Stimulated activated CD4-positive, alpha-beta T cell treated with anti-CD3 and anti-CD28 coated beads, TNF-alpha, amount 100 ng/mL, for 24 hours (primary cell): ENCODE data around the gene ZNF101.
A peak's percentile ranks its signal among the peaks of the same experiment; 100 is the strongest.

Experiments
- DNase-seq, 3 experiments: peaks; one replicate each; pipeline ENCODE4 v3.0.0-alpha.2; 2020; ENCODE audit warnings: low read depth in 3 of 3

Gene ZNF101

GRCh38 chr19:19642506-19643157 is 26.0 kb upstream of the ZNF101 start:
- peak in 1 of 3 experiments; percentile 54 for DNase-seq

- DNase-seq = peak; percentile 68 to 86 (median 73)
These were observed 25.2 kb upstream of the ZNF101 start, which contains the start of gene GMIP for GRCh38 chr19:19643158-19644053. Gene GMIP, minus strand, starts transcription at chr19:19643657. Its CDS starts 128 bp downstream, at chr19:19643529.

GRCh38 chr19:19644054-19644388 is 24.6 kb upstream of the ZNF101 start:
- no peak for DNase-seq

- no peak for DNase-seq
These were observed 23.3 kb upstream of the ZNF101 start for GRCh38 chr19:19645233-19645870.

GRCh38 chr19:19647037-19647835 is 21.4 kb upstream of the ZNF101 start:
- DNase-seq = no peak

GRCh38 chr19:19649155-19649554 is 19.5 kb upstream of the ZNF101 start:
- no peak for DNase-seq

- no peak for DNase-seq
These were observed 19.1 kb upstream of the ZNF101 start for GRCh38 chr19:19649580-19649995.

GRCh38 chr19:19650331-19650730 is 18.3 kb upstream of the ZNF101 start:
- no peak for DNase-seq

GRCh38 chr19:19651076-19651475 is 17.6 kb upstream of the ZNF101 start:
- DNase-seq = no peak

- no peak for DNase-seq
These were observed 15.9 kb upstream of the ZNF101 start for GRCh38 chr19:19652482-19653295.

- DNase-seq = no peak
These were observed 15.0 kb upstream of the ZNF101 start for GRCh38 chr19:19653597-19654147.

- no peak for DNase-seq
These were observed 14.2 kb upstream of the ZNF101 start for GRCh38 chr19:19654441-19654840.

GRCh38 chr19:19655051-19655594 is 13.5 kb upstream of the ZNF101 start:
- DNase-seq = no peak

GRCh38 chr19:19655641-19656343 is 12.8 kb upstream of the ZNF101 start:
- DNase-seq = no peak

- DNase-seq = no peak
These were observed 11.9 kb upstream of the ZNF101 start for GRCh38 chr19:19656451-19657396.

- no peak for DNase-seq
These were observed 11.2 kb upstream of the ZNF101 start for GRCh38 chr19:19657397-19657783.

GRCh38 chr19:19659646-19660245 is 8.9 kb upstream of the ZNF101 start:
- DNase-seq = no peak

GRCh38 chr19:19661141-19661674 is 7.4 kb upstream of the ZNF101 start:
- no peak for DNase-seq
